H9 (cell line): Measurements from ENCODE around the gene CELF5. TPM values are rescaled to one million over a fixed set of nuclear protein-coding genes. Genes with fewer than 3 reads are reported as not detected.

Experiments used
- DNase-seq: peaks from one replicate; pipeline ENCODE4 v3.0.0-alpha.2; 2017
- H2AFZ ChIP-seq: one replicate; pipeline ENCODE4 v1.6.1; 2013; ENCODE audit warnings: mild to moderate bottlenecking, low read length, control low read depth, moderate library complexity
- H2AK5ac ChIP-seq: 2 replicates; pipeline ENCODE4 v1.6.1; 2013; ENCODE audit warnings: low read length, control low read depth, mixed read lengths; ENCODE audit not compliant: insufficient read length
- H2BK120ac ChIP-seq: one replicate; pipeline ENCODE4 v1.6.1; 2013; ENCODE audit warnings: low read depth, mild to moderate bottlenecking, low read length, control low read depth, inconsistent platforms; ENCODE audit not compliant: poor library complexity, severe bottlenecking
- H2BK12ac ChIP-seq: 2 replicates; pipeline ENCODE4 v1.6.1; 2013; ENCODE audit warnings: low read length, control low read depth, mixed read lengths, low read depth; ENCODE audit not compliant: insufficient read length
- H2BK15ac ChIP-seq: 2 replicates; pipeline ENCODE4 v1.6.1; 2013; ENCODE audit warnings: low read depth, low read length, control low read depth
- H2BK20ac ChIP-seq: one replicate; pipeline ENCODE4 v1.6.1; 2013; ENCODE audit warnings: low read depth, mild to moderate bottlenecking, low read length, control low read depth, inconsistent platforms; ENCODE audit not compliant: poor library complexity, severe bottlenecking
- H2BK5ac ChIP-seq: 2 replicates; pipeline ENCODE4 v1.6.1; 2013; ENCODE audit warnings: low read length, control low read depth, mixed read lengths; ENCODE audit not compliant: insufficient read length
- H3K14ac ChIP-seq: 2 replicates; pipeline ENCODE4 v1.6.1; 2013; ENCODE audit warnings: low read length, control low read depth; ENCODE audit not compliant: insufficient read depth
- H3K18ac ChIP-seq: 2 replicates; pipeline ENCODE4 v1.6.1; 2013; ENCODE audit warnings: low read depth, mild to moderate bottlenecking, mixed read lengths, low read length, control low read depth; ENCODE audit not compliant: insufficient read length
- H3K23ac ChIP-seq: 2 replicates; pipeline ENCODE4 v1.6.1; 2013; ENCODE audit warnings: low read length, control low read depth, mixed read lengths, low read depth; ENCODE audit not compliant: insufficient read length
- H3K23me2 ChIP-seq: 2 replicates; pipeline ENCODE4 v1.6.1; 2013; ENCODE audit warnings: low read depth, mild to moderate bottlenecking, mixed read lengths, low read length, control low read depth; ENCODE audit not compliant: insufficient read length, poor library complexity, severe bottlenecking
- H3K27ac ChIP-seq: 2 replicates; pipeline ENCODE4 v1.5.1; 2013; ENCODE audit warnings: low read length, control low read depth, mixed read lengths, low read depth; ENCODE audit not compliant: insufficient read length
- H3K27me3 ChIP-seq: 2 replicates; pipeline ENCODE4 v1.6.1; 2013; ENCODE audit warnings: low read length, control low read depth, inconsistent platforms; ENCODE audit not compliant: insufficient read depth
- H3K4ac ChIP-seq: 2 replicates; pipeline ENCODE4 v1.6.1; 2013; ENCODE audit warnings: low read depth, mild to moderate bottlenecking, control low read depth, inconsistent platforms, low read length, moderate library complexity
- H3K4me1 ChIP-seq: 2 replicates; pipeline ENCODE4 v1.6.1; 2013; ENCODE audit warnings: low read length, control low read depth, inconsistent platforms; ENCODE audit not compliant: insufficient read depth
- H3K4me2 ChIP-seq: 2 replicates; pipeline ENCODE4 v1.6.1; 2013; ENCODE audit warnings: low read length, control low read depth, mixed read lengths; ENCODE audit not compliant: insufficient read length, insufficient read depth
- H3K56ac ChIP-seq: 2 replicates; pipeline ENCODE4 v1.6.1; 2013; ENCODE audit warnings: low read depth, mild to moderate bottlenecking, mixed read lengths, low read length, control low read depth; ENCODE audit not compliant: insufficient read length
- H3K79me1 ChIP-seq: 2 replicates; pipeline ENCODE4 v1.6.1; 2013; ENCODE audit warnings: low read depth, mild to moderate bottlenecking, moderate library complexity, low read length, control low read depth, inconsistent platforms; ENCODE audit not compliant: insufficient read depth, poor library complexity, severe bottlenecking
- H3K79me2 ChIP-seq: 2 replicates; pipeline ENCODE4 v1.6.1; 2013; ENCODE audit warnings: low read length, control low read depth, inconsistent platforms; ENCODE audit not compliant: insufficient read depth
- H3K9ac ChIP-seq: 2 replicates; pipeline ENCODE4 v1.6.1; 2013; ENCODE audit warnings: low read length, control low read depth, mixed read lengths; ENCODE audit not compliant: insufficient read length; ENCODE audit errors: extremely low read depth
- H3K9me3 ChIP-seq: one replicate; pipeline ENCODE4 v1.6.1; 2013; ENCODE audit warnings: low read depth, low read length, inconsistent platforms; ENCODE audit not compliant: control insufficient read depth
- H3T11ph ChIP-seq: one replicate; pipeline ENCODE4 v1.6.1; 2013; ENCODE audit warnings: mild to moderate bottlenecking, low read length, control low read depth, inconsistent platforms
- H4K20me1 ChIP-seq: one replicate; pipeline ENCODE4 v1.6.1; 2013; ENCODE audit not compliant: control insufficient read depth, insufficient read length, insufficient read depth
- H4K5ac ChIP-seq: 2 replicates; pipeline ENCODE4 v1.6.1; 2013; ENCODE audit warnings: low read depth, mild to moderate bottlenecking, mixed read lengths, low read length, control low read depth; ENCODE audit not compliant: insufficient read length
- H4K8ac ChIP-seq: replicated peaks from 2 replicates; pipeline ENCODE4 v1.6.1; 2013; ENCODE audit warnings: low read length, control low read depth, mixed read lengths, low read depth; ENCODE audit not compliant: insufficient read length
- H4K91ac ChIP-seq: 2 replicates; pipeline ENCODE4 v1.6.1; 2013; ENCODE audit warnings: low read depth, mild to moderate bottlenecking, moderate library complexity, mixed read lengths, low read length, control low read depth; ENCODE audit not compliant: insufficient read length
- H3K27ac Mint-ChIP-seq, 3 experiments: 2 replicates in 2 of 3; 3 replicates in 1 of 3; pipeline ENCODE4 v1.8.0; 2020 to 2021; ENCODE audit warnings: mixed read lengths in 3 of 3, mild to moderate bottlenecking in 1 of 3, moderate library complexity in 1 of 3
- H3K27me3 Mint-ChIP-seq: 2 replicates; pipeline ENCODE4 v1.8.0; 2021; ENCODE audit warnings: low read depth, mild to moderate bottlenecking, moderate library complexity, mixed read lengths
- H3K36me3 Mint-ChIP-seq, 3 experiments: 2 replicates in 2 of 3; 3 replicates in 1 of 3; pipeline ENCODE4 v1.8.0; 2020 to 2021; ENCODE audit warnings: low read depth in 3 of 3, mixed read lengths in 3 of 3; ENCODE audit not compliant: insufficient read depth in 1 of 3
- H3K4me1 Mint-ChIP-seq, 2 experiments: 2 replicates each; pipeline ENCODE4 v1.8.0; 2020; ENCODE audit warnings: mixed read lengths in 2 of 2
- H3K4me3 Mint-ChIP-seq, 2 experiments: 2 replicates in 1 of 2; 3 replicates in 1 of 2; pipeline ENCODE4 v1.8.0; 2020 to 2021; ENCODE audit warnings: mild to moderate bottlenecking in 2 of 2, mixed read lengths in 2 of 2, moderate library complexity in 1 of 2
- H3K9me3 Mint-ChIP-seq, 2 experiments: 2 replicates in 1 of 2; 3 replicates in 1 of 2; pipeline ENCODE4 v1.8.0; 2020; ENCODE audit warnings: mild to moderate bottlenecking in 2 of 2, mixed read lengths in 2 of 2, moderate library complexity in 1 of 2
- WGBS: extraction: QIAGEN DNeasy Blood & Tissue Kit; methylation state at CpG from one replicate; pipeline ENCODE4 v1.1.7; 2013; ENCODE audit warnings: missing lambda C conversion rate, low lambda C conversion rate, mixed read lengths; ENCODE audit not compliant: insufficient read length; ENCODE audit errors: extremely low coverage; 5-methylcytosine and 5-hydroxymethylcytosine counted together
- total RNA-seq: library from RNA; stranded (reverse); gene quantifications from 2 replicates; pipeline ENCODE4 v1.2.1, GENCODE V29; 2021
- TF ChIP-seq, protein P1 (sequence below): fragments of 200-600 bp; sonication (generic); conservative IDR thresholded peaks from 3 replicates; pipeline ENCODE4 v1.8.0; 2021; ENCODE audit warnings: antibody characterized with exemption, mild to moderate bottlenecking

CELF5 gene
- total RNA-seq, 1 experiment from 2014 or later = 4.8 TPM

DNA sequence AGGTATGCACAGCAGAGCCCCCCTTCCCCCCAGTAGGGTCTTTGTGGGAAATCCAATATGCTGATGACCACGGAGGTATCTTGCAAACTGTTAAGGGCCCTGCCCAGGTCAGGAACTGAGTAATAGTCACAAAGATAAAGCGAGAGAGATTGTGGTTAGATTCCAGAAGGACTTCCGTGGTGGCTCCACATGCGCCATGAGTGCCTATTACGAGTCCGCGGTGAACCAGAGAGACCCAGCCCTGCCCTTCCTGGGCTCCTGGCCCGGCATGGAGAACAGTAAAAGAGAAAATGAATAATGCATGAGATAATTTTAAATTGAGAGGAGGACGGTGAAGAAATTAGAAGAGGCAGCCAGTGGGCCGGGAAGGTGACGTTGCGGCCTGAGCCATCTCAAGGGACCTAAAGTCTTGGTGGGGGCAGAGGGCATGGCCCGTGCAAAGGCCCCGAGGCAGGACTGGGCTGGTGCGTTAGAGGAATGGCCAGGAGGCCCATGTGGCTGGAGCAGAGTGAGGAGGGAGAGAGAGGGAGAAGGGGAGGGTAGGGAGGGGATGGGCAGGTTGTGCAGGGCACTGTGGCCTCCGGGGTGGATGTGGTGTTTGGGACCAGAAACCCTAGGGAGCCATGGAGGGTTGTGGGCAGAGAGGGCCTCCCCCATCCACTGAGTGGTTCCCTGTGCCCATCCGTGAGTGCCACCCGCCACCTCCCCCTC is 95.3 kb downstream of the CELF5 start:
- Histone ChIP-seq H2BK5ac (no peak overlapping the region), H3K27ac (no peak overlapping the region), H4K8ac (no peak overlapping the region), H3K23ac (no peak overlapping the region), H3K4ac (no peak overlapping the region), H3T11ph (no peak overlapping the region), H3K14ac (no peak overlapping the region), H2BK12ac (no peak overlapping the region), H2BK15ac (no peak overlapping the region), H3K4me1 (no peaks in the 10 kb centered on the region), H4K91ac (no peak overlapping the region), H3K79me2 (no peaks in the 10 kb centered on the region), H2BK120ac (no peak overlapping the region), H4K5ac (no peak overlapping the region), H3K56ac (no peak overlapping the region), H3K4me2 (no peak overlapping the region), H2BK20ac (no peak overlapping the region), H3K27me3 (no peaks in the 10 kb centered on the region; the same call in 1 of the 2 replicates), H3K18ac (no peak overlapping the region), H2AFZ (no peak overlapping the region), H4K20me1 (no peaks in the 10 kb centered on the region), H3K9ac (no peak overlapping the region), H3K9me3 (no peaks in the 10 kb centered on the region), H2AK5ac (no peak overlapping the region), H3K79me1 (no peaks in the 10 kb centered on the region), H3K23me2 (no peaks in the 10 kb centered on the region)
- Mint-ChIP-seq H3K27me3 (peaks cover 52% of the 10 kb centered on the region), H3K9me3 (no peaks in the 10 kb centered on the region; a peak in 2 of 5 replicates), H3K4me1 (no peaks in the 10 kb centered on the region), H3K36me3 (no peaks in the 10 kb centered on the region), H3K27ac (no peak overlapping the region; a peak in 1 of 7 replicates), H3K4me3 (no peak overlapping the region)
- no CpG with 5 or more reads among the region's 18 CpGs for whole genome bisulfite sequencing
- DNase-seq = no peak
- TF ChIP-seq, protein P1, sequence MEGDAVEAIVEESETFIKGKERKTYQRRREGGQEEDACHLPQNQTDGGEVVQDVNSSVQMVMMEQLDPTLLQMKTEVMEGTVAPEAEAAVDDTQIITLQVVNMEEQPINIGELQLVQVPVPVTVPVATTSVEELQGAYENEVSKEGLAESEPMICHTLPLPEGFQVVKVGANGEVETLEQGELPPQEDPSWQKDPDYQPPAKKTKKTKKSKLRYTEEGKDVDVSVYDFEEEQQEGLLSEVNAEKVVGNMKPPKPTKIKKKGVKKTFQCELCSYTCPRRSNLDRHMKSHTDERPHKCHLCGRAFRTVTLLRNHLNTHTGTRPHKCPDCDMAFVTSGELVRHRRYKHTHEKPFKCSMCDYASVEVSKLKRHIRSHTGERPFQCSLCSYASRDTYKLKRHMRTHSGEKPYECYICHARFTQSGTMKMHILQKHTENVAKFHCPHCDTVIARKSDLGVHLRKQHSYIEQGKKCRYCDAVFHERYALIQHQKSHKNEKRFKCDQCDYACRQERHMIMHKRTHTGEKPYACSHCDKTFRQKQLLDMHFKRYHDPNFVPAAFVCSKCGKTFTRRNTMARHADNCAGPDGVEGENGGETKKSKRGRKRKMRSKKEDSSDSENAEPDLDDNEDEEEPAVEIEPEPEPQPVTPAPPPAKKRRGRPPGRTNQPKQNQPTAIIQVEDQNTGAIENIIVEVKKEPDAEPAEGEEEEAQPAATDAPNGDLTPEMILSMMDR = no peak
